CD14-positive monocyte (primary cell): ENCODE results near the gene SFTPD. TPM values are rescaled to one million over a fixed set of nuclear protein-coding genes. Genes with fewer than 3 reads are reported as not detected.
"Not testable (repeated sequence)": the region's sequence is repeated elsewhere in the genome, so short reads cannot be mapped to it uniquely, and the experiment has no call there.

Source experiments
- DNase-seq, 3 donors: peaks; one replicate each; pipeline ENCODE4 v3.0.0-alpha.2; 2011 to 2022
- H2AFZ ChIP-seq: 2 replicates; pipeline ENCODE4 v1.6.0; 2012; ENCODE audit warnings: mild to moderate bottlenecking, low read depth, low read length, inconsistent platforms; ENCODE audit not compliant: insufficient read depth, poor library complexity, severe bottlenecking
- H3K27ac ChIP-seq, 2 donors: 1 replicate in 1 of 2; 2 replicates in 1 of 2; pipeline ENCODE4 v1.5.1; 2012 to 2013; ENCODE audit warnings: low read length in 2 of 2, control low read depth in 1 of 2, inconsistent platforms in 1 of 2, low read depth in 1 of 2, mild to moderate bottlenecking in 1 of 2
- H3K27me3 ChIP-seq, 2 donors: one replicate each; pipeline versions ENCODE4 v1.6.0 to v1.6.1; 2011 to 2013; ENCODE audit warnings: low read length in 2 of 2; ENCODE audit not compliant: control insufficient read depth in 2 of 2, insufficient read depth in 2 of 2
- H3K36me3 ChIP-seq, 2 donors: replicated peaks in 1 of 2; 1 replicate in 1 of 2; 2 replicates in 1 of 2; pipeline versions ENCODE4 v1.5.1 to v1.6.1; 2012 to 2013; ENCODE audit warnings: low read length in 2 of 2, control low read depth in 1 of 2, inconsistent platforms in 1 of 2, mild to moderate bottlenecking in 1 of 2; ENCODE audit not compliant: insufficient read depth in 2 of 2, control insufficient read depth in 1 of 2
- H3K4me1 ChIP-seq, 2 donors: 1 replicate in 1 of 2; 2 replicates in 1 of 2; pipeline versions ENCODE4 v1.5.1 to v1.6.1; 2012 to 2013; ENCODE audit warnings: low read length in 2 of 2, control low read depth in 1 of 2, inconsistent platforms in 1 of 2, mild to moderate bottlenecking in 1 of 2, moderate library complexity in 1 of 2; ENCODE audit not compliant: insufficient read depth in 2 of 2, control insufficient read depth in 1 of 2
- H3K4me2 ChIP-seq: replicated peaks from 2 replicates; pipeline ENCODE3; 2012; ENCODE audit warnings: low read length, moderate library complexity, mild to moderate bottlenecking; ENCODE audit not compliant: poor library complexity, severe bottlenecking; ENCODE audit errors: extremely low read depth
- H3K4me3 ChIP-seq, 3 experiments: fragments of 200-600 bp in 1 of 3; sonication (generic) in 1 of 3; replicated peaks in 1 of 3; 1 replicate in 2 of 3; 2 replicates in 1 of 3; pipeline ENCODE4 v1.5.1; 2011 to 2013; ENCODE audit warnings: low read length in 3 of 3, mild to moderate bottlenecking in 3 of 3, control low read depth in 2 of 3, low read depth in 2 of 3, inconsistent platforms in 1 of 3, moderate library complexity in 1 of 3
- H3K79me2 ChIP-seq: 2 replicates; pipeline ENCODE4 v1.6.0; 2012; ENCODE audit warnings: mild to moderate bottlenecking, control low read depth, inconsistent platforms, low read length, moderate library complexity; ENCODE audit not compliant: insufficient read depth
- H3K9ac ChIP-seq: 2 replicates; pipeline ENCODE4 v1.6.0; 2017; ENCODE audit warnings: low read length, mild to moderate bottlenecking; ENCODE audit not compliant: insufficient read depth, poor library complexity, severe bottlenecking
- H3K9me3 ChIP-seq, 2 donors: replicated peaks in 1 of 2; 1 replicate in 1 of 2; 2 replicates in 1 of 2; pipeline versions ENCODE4 v1.5.1 to v1.6.1; 2012 to 2013; ENCODE audit warnings: low read length in 2 of 2, control low read depth in 1 of 2; ENCODE audit not compliant: control insufficient read depth in 1 of 2, insufficient read depth in 1 of 2
- H4K20me1 ChIP-seq: 2 replicates; pipeline ENCODE4 v1.6.0; 2012; ENCODE audit warnings: mild to moderate bottlenecking, low read length, control low read depth, moderate library complexity; ENCODE audit not compliant: insufficient read depth
- H3K27ac Mint-ChIP-seq, 7 donors: one replicate each; pipeline ENCODE4 v1.8.0; 2020; ENCODE audit warnings: mild to moderate bottlenecking in 7 of 7, mixed read lengths in 7 of 7, moderate library complexity in 6 of 7, inconsistent platforms in 2 of 7
- H3K27me3 Mint-ChIP-seq, 3 donors: one replicate each; pipeline ENCODE4 v1.8.0; 2021 to 2022; ENCODE audit warnings: low read depth in 3 of 3, mild to moderate bottlenecking in 3 of 3, mixed read lengths in 3 of 3, moderate library complexity in 3 of 3, inconsistent platforms in 1 of 3
- H3K36me3 Mint-ChIP-seq, 2 donors: one replicate each; pipeline ENCODE4 v1.8.0; 2020; ENCODE audit warnings: mixed read lengths in 2 of 2, inconsistent platforms in 1 of 2, mild to moderate bottlenecking in 1 of 2
- H3K4me1 Mint-ChIP-seq: one replicate; pipeline ENCODE4 v1.8.0; 2020; ENCODE audit warnings: mild to moderate bottlenecking, mixed read lengths
- H3K4me3 Mint-ChIP-seq, 2 donors: one replicate each; pipeline ENCODE4 v1.8.0; 2020; ENCODE audit warnings: mild to moderate bottlenecking in 2 of 2, mixed read lengths in 2 of 2, moderate library complexity in 1 of 2
- H3K9me3 Mint-ChIP-seq, 7 donors: one replicate each; pipeline ENCODE4 v1.8.0; 2020 to 2022; ENCODE audit warnings: mixed read lengths in 7 of 7, mild to moderate bottlenecking in 6 of 7, moderate library complexity in 6 of 7, inconsistent platforms in 2 of 7
- WGBS: methylation state at CpG from one replicate; pipeline ENCODE4 v1.1.5; 2013; ENCODE audit warnings: missing lambda C conversion rate; ENCODE audit not compliant: insufficient coverage; 5-methylcytosine and 5-hydroxymethylcytosine counted together
- intact Hi-C, 2 donors: fragments of 100-400 bp; cut with micrococcal nuclease; formaldehyde crosslinking; loops; one replicate each; pipeline versions ENCODE4 v1.15.0 to v1.15.1; 2023
- polyA plus RNA-seq, 3 donors: library from polyadenylated mRNA; depleted of rRNA in 1 of 3; unstranded in 2 of 3; stranded (reverse) in 1 of 3; fragments of 300-500 nt in 2 of 3; fragments of >200 nt in 1 of 3; fragmentation: Illumina TruSeq in 2 of 3; gene quantifications; 1 replicate in 2 of 3; 2 replicates in 1 of 3; pipeline ENCODE4 v1.2.3, GENCODE V29; 2012 to 2021
- TF ChIP-seq, protein P1 (sequence below): fragments of 200-600 bp; IDR thresholded peaks from one replicate; pipeline ENCODE4 v1.8.0; 2022; ENCODE audit warnings: antibody characterized with exemption, mild to moderate bottlenecking

SFTPD gene
- polyA plus RNA-seq, 3 donors, result 0.84 to 1.4 (median 1.2) TPM

DNA sequence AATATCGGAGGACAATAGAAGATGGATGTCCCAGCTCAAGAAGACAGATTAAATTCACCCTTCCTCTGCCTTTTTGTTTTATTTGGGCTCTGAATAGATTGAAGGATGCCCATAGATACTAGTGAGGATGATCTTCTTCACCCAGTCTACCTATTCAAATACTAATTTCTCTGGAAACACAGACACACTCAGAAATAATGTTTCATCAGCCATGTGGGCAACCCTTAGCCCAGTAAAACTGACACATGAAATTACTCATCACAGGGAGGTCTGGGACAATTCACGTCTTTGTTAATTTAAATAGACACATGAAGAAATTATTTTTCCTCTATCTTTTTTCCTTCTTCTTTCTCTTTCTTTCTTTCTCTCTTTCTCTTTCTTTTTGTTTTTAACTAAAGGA is 33.1 kb downstream of the SFTPD start:
- intact Hi-C loops, result not testable (repeated sequence)
- WGBS, result no CpG with 5 or more reads among the region's 2 CpGs

DNA sequence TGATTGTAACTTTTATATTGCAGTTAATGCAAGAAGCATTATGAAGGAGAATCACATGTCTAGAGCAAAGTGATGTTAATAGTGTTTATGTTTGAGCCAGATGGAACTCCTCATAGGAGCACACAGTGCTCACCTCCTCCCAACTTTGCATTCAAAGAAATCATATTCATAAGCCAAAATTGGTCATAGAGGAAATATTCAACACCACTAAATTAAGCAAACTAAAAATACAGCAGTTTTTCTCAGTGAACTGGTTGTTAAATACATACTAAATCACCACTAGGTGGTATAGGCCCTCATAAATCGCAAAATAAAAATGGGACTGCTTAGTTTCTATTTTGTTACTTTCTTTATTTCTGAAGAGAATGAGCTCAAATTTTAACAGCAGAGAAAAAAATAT is 34.4 kb downstream of the SFTPD start:
- H3K27me3 ChIP-seq, H3K27ac ChIP-seq, H3K4me3 ChIP-seq, H3K4me1 Mint-ChIP-seq, H2AFZ ChIP-seq, H3K27me3 Mint-ChIP-seq, intact Hi-C loops, H3K9me3 Mint-ChIP-seq, H3K4me1 ChIP-seq, H3K27ac Mint-ChIP-seq, H3K4me3 Mint-ChIP-seq, H4K20me1 ChIP-seq, DNase-seq, H3K79me2 ChIP-seq, H3K4me2 ChIP-seq, H3K9me3 ChIP-seq, H3K36me3 Mint-ChIP-seq, H3K36me3 ChIP-seq, H3K9ac ChIP-seq: not testable (repeated sequence)
- WGBS, result no CpG with 5 or more reads among the region's 1 CpG
- TF ChIP-seq, protein P1, sequence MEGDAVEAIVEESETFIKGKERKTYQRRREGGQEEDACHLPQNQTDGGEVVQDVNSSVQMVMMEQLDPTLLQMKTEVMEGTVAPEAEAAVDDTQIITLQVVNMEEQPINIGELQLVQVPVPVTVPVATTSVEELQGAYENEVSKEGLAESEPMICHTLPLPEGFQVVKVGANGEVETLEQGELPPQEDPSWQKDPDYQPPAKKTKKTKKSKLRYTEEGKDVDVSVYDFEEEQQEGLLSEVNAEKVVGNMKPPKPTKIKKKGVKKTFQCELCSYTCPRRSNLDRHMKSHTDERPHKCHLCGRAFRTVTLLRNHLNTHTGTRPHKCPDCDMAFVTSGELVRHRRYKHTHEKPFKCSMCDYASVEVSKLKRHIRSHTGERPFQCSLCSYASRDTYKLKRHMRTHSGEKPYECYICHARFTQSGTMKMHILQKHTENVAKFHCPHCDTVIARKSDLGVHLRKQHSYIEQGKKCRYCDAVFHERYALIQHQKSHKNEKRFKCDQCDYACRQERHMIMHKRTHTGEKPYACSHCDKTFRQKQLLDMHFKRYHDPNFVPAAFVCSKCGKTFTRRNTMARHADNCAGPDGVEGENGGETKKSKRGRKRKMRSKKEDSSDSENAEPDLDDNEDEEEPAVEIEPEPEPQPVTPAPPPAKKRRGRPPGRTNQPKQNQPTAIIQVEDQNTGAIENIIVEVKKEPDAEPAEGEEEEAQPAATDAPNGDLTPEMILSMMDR, result peak; percentile 35

More for the DNA sequence above, 33.1 kb downstream of the SFTPD start:
- H3K27ac Mint-ChIP-seq, H3K27me3 ChIP-seq, H3K9me3 Mint-ChIP-seq, H3K79me2 ChIP-seq, H3K36me3 ChIP-seq, H3K4me1 Mint-ChIP-seq, H3K4me3 ChIP-seq, H2AFZ ChIP-seq, H3K4me3 Mint-ChIP-seq, H3K27ac ChIP-seq, H3K36me3 Mint-ChIP-seq, DNase-seq, H3K4me1 ChIP-seq, H4K20me1 ChIP-seq, H3K9me3 ChIP-seq, H3K4me2 ChIP-seq, H3K27me3 Mint-ChIP-seq, H3K9ac ChIP-seq: not testable (repeated sequence)
